WTC11 (cell line): Measurements from ENCODE around the gene DAAM2. TPM values are rescaled to one million over a fixed set of nuclear protein-coding genes. Genes with fewer than 3 reads are reported as not detected.

Experiments
- ATAC-seq: fragments of 200-7000 bp; cut with Tn5 transposase; 2 replicates; pipeline ENCODE4 v1.10.0; 2021; ENCODE audit warnings: mild to moderate bottlenecking, moderate library complexity
- CTCF ChIA-PET: fragments of 300-600 bp; sonication (Branson Sonifier 250); formaldehyde crosslinking; loops from one replicate; lab custom pipeline; 2021; ENCODE audit warnings: antibody characterized with exemption; lab: Charles Lee
- POLR2A ChIA-PET: fragments of 350-600 bp; sonication (Branson Sonifier 250); formaldehyde crosslinking; loops from one replicate; lab custom pipeline; 2021; ENCODE audit warnings: antibody characterized with exemption; lab: Charles Lee
- DNase-seq: peaks from one replicate; pipeline ENCODE4 v3.0.0; 2021; ENCODE audit warnings: low spot score
- H3K27ac Mint-ChIP-seq: 2 replicates; pipeline ENCODE4 v1.8.0; 2021; ENCODE audit warnings: mixed read lengths
- H3K27me3 Mint-ChIP-seq: 2 replicates; pipeline ENCODE4 v1.8.0; 2021; ENCODE audit warnings: low read depth, mild to moderate bottlenecking, moderate library complexity, mixed read lengths
- H3K36me3 Mint-ChIP-seq: 2 replicates; pipeline ENCODE4 v1.8.0; 2021; ENCODE audit warnings: mixed read lengths
- H3K4me1 Mint-ChIP-seq: 2 replicates; pipeline ENCODE4 v1.8.0; 2022; ENCODE audit warnings: mixed read lengths
- H3K4me3 Mint-ChIP-seq: 2 replicates; pipeline ENCODE4 v1.8.0; 2021; ENCODE audit warnings: mild to moderate bottlenecking, moderate library complexity, mixed read lengths
- H3K9me3 Mint-ChIP-seq: 2 replicates; pipeline ENCODE4 v1.8.0; 2021; ENCODE audit warnings: mixed read lengths
- ESRRA ChIP-seq: sonication (generic); formaldehyde crosslinking; IDR thresholded peaks from 2 replicates; pipeline ENCODE4 v1.8.1; 2022; ENCODE audit warnings: mild to moderate bottlenecking, missing genetic modification reagents, borderline replicate concordance
- ETV6 ChIP-seq: sonication (generic); formaldehyde crosslinking; IDR thresholded peaks from 2 replicates; pipeline ENCODE4 v1.8.1; 2022; ENCODE audit warnings: mild to moderate bottlenecking, missing genetic modification reagents
- FOXJ3 ChIP-seq: sonication (generic); formaldehyde crosslinking; IDR thresholded peaks from 2 replicates; pipeline ENCODE4 v1.9.0; 2021; ENCODE audit warnings: missing genetic modification reagents, mild to moderate bottlenecking, borderline replicate concordance
- GABPB1 ChIP-seq: sonication (generic); formaldehyde crosslinking; IDR thresholded peaks from 2 replicates; pipeline ENCODE4 v1.8.1; 2023; ENCODE audit warnings: mild to moderate bottlenecking, missing genetic modification reagents
- IRF2 ChIP-seq: sonication (generic); formaldehyde crosslinking; IDR thresholded peaks from 2 replicates; pipeline ENCODE4 v1.8.0; 2022; ENCODE audit warnings: low read depth, missing genetic modification reagents, borderline replicate concordance
- JUN ChIP-seq: sonication (generic); formaldehyde crosslinking; IDR thresholded peaks from 2 replicates; pipeline ENCODE4 v1.8.0; 2023; ENCODE audit warnings: mild to moderate bottlenecking, missing genetic modification reagents
- NFE2L1 ChIP-seq: sonication (generic); formaldehyde crosslinking; IDR thresholded peaks from 2 replicates; pipeline ENCODE4 v1.8.1; 2023; ENCODE audit warnings: missing genetic modification reagents
- NFYB ChIP-seq: sonication (generic); formaldehyde crosslinking; conservative IDR thresholded peaks from 2 replicates; pipeline ENCODE4 v1.8.0; 2022; ENCODE audit warnings: low read depth, missing genetic modification reagents
- OVOL2 ChIP-seq: fragments of 250-450 bp; sonication (Bioruptor Pico); IDR thresholded peaks from 2 replicates; pipeline ENCODE4 v1.9.0; 2021; ENCODE audit warnings: mild to moderate bottlenecking, borderline replicate concordance
- PRRX2 ChIP-seq: fragments of 250-450 bp; sonication (Bioruptor Pico); IDR thresholded peaks from 2 replicates; pipeline ENCODE4 v1.8.0; 2021; ENCODE audit warnings: mild to moderate bottlenecking
- RELA ChIP-seq: sonication (generic); formaldehyde crosslinking; IDR thresholded peaks from 2 replicates; pipeline ENCODE4 v1.8.1; 2022; ENCODE audit warnings: missing genetic modification reagents, mild to moderate bottlenecking, borderline replicate concordance
- RORB ChIP-seq: fragments of 250-450 bp; sonication (Bioruptor Pico); IDR thresholded peaks from 2 replicates; pipeline ENCODE4 v1.9.0; 2021; ENCODE audit warnings: mild to moderate bottlenecking
- SMAD3 ChIP-seq: sonication (generic); formaldehyde crosslinking; IDR thresholded peaks from 2 replicates; pipeline ENCODE4 v1.8.0; 2022; ENCODE audit warnings: missing genetic modification reagents, mild to moderate bottlenecking, borderline replicate concordance
- ZNF263 ChIP-seq: sonication (generic); formaldehyde crosslinking; IDR thresholded peaks from 2 replicates; pipeline ENCODE4 v1.8.1; 2022; ENCODE audit warnings: low read depth, mild to moderate bottlenecking, moderate library complexity, missing genetic modification reagents
- ZNF671 ChIP-seq: fragments of 250-450 bp; sonication (Bioruptor Pico); IDR thresholded peaks from 2 replicates; pipeline ENCODE4 v1.8.0; 2021; ENCODE audit warnings: mild to moderate bottlenecking
- total RNA-seq: library from RNA; stranded (reverse); gene quantifications from 3 replicates; pipeline ENCODE4 v1.2.3, GENCODE V29; 2021
- TF ChIP-seq, protein P1 (sequence below): fragments of 250-450 bp; sonication (Bioruptor Pico); IDR thresholded peaks from 2 replicates; pipeline ENCODE4 v1.9.0; 2021; ENCODE audit warnings: mild to moderate bottlenecking
- TF ChIP-seq, protein P2 (sequence below): sonication (generic); formaldehyde crosslinking; IDR thresholded peaks from 2 replicates; pipeline ENCODE4 v1.8.0; 2022; ENCODE audit warnings: mild to moderate bottlenecking, missing genetic modification reagents
- TF ChIP-seq, protein P3 (sequence below): sonication (generic); formaldehyde crosslinking; IDR thresholded peaks from 2 replicates; pipeline ENCODE4 v1.8.1; 2023; ENCODE audit warnings: mild to moderate bottlenecking, missing genetic modification reagents
- TF ChIP-seq, protein P4 (sequence below): fragments of 200-600 bp; IDR thresholded peaks from 2 replicates; pipeline ENCODE4 v1.8.0; 2022; ENCODE audit warnings: antibody characterized with exemption
- TF ChIP-seq, protein P5 (sequence below): sonication (generic); formaldehyde crosslinking; IDR thresholded peaks from 2 replicates; pipeline ENCODE4 v1.8.1; 2023; ENCODE audit warnings: mild to moderate bottlenecking, missing genetic modification reagents
- TF ChIP-seq, protein P6 (sequence below): sonication (generic); formaldehyde crosslinking; IDR thresholded peaks from 2 replicates; pipeline ENCODE4 v1.8.1; 2023; ENCODE audit warnings: mild to moderate bottlenecking, missing genetic modification reagents, moderate library complexity
- TF ChIP-seq, protein P7 (sequence below): sonication (generic); formaldehyde crosslinking; IDR thresholded peaks from 2 replicates; pipeline ENCODE4 v1.8.1; 2023; ENCODE audit warnings: mild to moderate bottlenecking, missing genetic modification reagents, moderate library complexity
- TF ChIP-seq, protein P8 (sequence below): sonication (generic); formaldehyde crosslinking; IDR thresholded peaks from 2 replicates; pipeline ENCODE4 v1.8.1; 2023; ENCODE audit warnings: mild to moderate bottlenecking, moderate library complexity, missing genetic modification reagents

Gene DAAM2
- total RNA-seq, 1 experiment from 2014 or later: 2.0 TPM

DNA sequence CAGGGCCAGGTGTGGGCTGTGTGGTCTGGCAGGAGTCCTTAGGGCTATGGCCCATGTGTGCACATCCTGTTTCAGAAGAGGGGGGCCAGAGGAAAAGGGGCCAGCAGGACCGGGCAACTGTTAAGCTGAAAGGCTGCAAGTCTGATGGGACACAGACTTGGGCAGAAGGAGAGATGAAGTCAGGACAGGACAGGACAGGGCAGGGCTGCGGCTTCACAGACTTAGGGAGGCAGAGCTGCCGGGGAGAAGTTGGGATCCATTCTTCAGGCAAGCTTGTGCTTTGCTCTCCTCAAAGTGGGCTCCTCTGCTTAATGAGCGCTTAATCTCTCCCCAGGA, 113.4 kb downstream of the DAAM2 start:
- POLR2A ChIA-PET: no interaction called here
- Mint-ChIP-seq H3K36me3 (peaks cover 26% of the 10 kb centered on the region), H3K27me3 (no peaks in the 10 kb centered on the region; the same call in 1 of the 2 replicates), H3K27ac (no peak overlapping the region), H3K4me3 (no peak overlapping the region), H3K4me1 (no peaks in the 10 kb centered on the region), H3K9me3 (no peaks in the 10 kb centered on the region)
- CTCF ChIA-PET: interaction anchor here (1.4 to 1.5 kb wide), 4 partner anchors 10 to 42 kb away, joined by 3 to 4 read pairs (median 4); no protein-coding TSS in a partner anchor
- ATAC-seq (no peak), DNase-seq (no peak)
- TF ChIP-seq, protein P1, sequence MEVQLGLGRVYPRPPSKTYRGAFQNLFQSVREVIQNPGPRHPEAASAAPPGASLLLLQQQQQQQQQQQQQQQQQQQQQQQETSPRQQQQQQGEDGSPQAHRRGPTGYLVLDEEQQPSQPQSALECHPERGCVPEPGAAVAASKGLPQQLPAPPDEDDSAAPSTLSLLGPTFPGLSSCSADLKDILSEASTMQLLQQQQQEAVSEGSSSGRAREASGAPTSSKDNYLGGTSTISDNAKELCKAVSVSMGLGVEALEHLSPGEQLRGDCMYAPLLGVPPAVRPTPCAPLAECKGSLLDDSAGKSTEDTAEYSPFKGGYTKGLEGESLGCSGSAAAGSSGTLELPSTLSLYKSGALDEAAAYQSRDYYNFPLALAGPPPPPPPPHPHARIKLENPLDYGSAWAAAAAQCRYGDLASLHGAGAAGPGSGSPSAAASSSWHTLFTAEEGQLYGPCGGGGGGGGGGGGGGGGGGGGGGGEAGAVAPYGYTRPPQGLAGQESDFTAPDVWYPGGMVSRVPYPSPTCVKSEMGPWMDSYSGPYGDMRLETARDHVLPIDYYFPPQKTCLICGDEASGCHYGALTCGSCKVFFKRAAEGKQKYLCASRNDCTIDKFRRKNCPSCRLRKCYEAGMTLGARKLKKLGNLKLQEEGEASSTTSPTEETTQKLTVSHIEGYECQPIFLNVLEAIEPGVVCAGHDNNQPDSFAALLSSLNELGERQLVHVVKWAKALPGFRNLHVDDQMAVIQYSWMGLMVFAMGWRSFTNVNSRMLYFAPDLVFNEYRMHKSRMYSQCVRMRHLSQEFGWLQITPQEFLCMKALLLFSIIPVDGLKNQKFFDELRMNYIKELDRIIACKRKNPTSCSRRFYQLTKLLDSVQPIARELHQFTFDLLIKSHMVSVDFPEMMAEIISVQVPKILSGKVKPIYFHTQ (CRISPR knock-in tag): no peak
- TF ChIP-seq JUN (CRISPR knock-in tag): no peak
- no peak for TF ChIP-seq NFE2L1 (CRISPR knock-in tag)
- TF ChIP-seq PRRX2 (CRISPR knock-in tag): no peak
- TF ChIP-seq RELA (CRISPR knock-in tag): no peak
- TF ChIP-seq NFYB (CRISPR knock-in tag): no peak

DNA sequence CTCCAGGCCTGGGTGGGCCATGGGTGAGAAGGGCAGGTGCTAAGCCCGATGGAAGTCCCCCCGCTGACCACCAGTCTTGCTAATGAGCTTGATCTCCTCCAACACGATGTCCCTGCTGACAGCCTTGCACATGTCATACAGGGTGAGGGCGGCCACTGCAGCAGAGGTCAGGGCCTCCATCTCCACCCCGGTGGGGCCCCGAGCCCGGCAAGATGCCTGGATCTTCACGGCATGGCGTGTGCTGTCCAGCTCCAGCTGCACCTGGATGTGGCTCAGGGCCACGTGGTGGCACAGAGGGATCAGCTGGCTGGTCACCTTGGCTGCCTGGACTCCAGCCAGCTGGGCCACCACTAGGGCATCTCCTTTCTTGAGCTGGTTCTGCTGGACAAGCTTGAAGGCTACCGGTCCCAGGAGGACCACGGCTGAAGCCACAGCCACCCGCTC, 114.2 kb downstream of the DAAM2 start:
- TF ChIP-seq, protein P2, sequence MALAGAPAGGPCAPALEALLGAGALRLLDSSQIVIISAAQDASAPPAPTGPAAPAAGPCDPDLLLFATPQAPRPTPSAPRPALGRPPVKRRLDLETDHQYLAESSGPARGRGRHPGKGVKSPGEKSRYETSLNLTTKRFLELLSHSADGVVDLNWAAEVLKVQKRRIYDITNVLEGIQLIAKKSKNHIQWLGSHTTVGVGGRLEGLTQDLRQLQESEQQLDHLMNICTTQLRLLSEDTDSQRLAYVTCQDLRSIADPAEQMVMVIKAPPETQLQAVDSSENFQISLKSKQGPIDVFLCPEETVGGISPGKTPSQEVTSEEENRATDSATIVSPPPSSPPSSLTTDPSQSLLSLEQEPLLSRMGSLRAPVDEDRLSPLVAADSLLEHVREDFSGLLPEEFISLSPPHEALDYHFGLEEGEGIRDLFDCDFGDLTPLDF (CRISPR knock-in tag): no peak
- TF ChIP-seq ESRRA (CRISPR knock-in tag) (no peak), RORB (no peak), ZNF671 (CRISPR knock-in tag) (no peak), FOXJ3 (CRISPR knock-in tag) (no peak), ZNF263 (CRISPR knock-in tag) (no peak), SMAD3 (CRISPR knock-in tag) (no peak), GABPB1 (CRISPR knock-in tag) (no peak), IRF2 (CRISPR knock-in tag) (no peak), OVOL2 (CRISPR knock-in tag) (no peak), ETV6 (CRISPR knock-in tag) (no peak)
- TF ChIP-seq, protein P3, sequence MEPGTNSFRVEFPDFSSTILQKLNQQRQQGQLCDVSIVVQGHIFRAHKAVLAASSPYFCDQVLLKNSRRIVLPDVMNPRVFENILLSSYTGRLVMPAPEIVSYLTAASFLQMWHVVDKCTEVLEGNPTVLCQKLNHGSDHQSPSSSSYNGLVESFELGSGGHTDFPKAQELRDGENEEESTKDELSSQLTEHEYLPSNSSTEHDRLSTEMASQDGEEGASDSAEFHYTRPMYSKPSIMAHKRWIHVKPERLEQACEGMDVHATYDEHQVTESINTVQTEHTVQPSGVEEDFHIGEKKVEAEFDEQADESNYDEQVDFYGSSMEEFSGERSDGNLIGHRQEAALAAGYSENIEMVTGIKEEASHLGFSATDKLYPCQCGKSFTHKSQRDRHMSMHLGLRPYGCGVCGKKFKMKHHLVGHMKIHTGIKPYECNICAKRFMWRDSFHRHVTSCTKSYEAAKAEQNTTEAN (CRISPR knock-in tag): no peak
- TF ChIP-seq, protein P4, sequence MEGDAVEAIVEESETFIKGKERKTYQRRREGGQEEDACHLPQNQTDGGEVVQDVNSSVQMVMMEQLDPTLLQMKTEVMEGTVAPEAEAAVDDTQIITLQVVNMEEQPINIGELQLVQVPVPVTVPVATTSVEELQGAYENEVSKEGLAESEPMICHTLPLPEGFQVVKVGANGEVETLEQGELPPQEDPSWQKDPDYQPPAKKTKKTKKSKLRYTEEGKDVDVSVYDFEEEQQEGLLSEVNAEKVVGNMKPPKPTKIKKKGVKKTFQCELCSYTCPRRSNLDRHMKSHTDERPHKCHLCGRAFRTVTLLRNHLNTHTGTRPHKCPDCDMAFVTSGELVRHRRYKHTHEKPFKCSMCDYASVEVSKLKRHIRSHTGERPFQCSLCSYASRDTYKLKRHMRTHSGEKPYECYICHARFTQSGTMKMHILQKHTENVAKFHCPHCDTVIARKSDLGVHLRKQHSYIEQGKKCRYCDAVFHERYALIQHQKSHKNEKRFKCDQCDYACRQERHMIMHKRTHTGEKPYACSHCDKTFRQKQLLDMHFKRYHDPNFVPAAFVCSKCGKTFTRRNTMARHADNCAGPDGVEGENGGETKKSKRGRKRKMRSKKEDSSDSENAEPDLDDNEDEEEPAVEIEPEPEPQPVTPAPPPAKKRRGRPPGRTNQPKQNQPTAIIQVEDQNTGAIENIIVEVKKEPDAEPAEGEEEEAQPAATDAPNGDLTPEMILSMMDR: no peak
- TF ChIP-seq, protein P5, sequence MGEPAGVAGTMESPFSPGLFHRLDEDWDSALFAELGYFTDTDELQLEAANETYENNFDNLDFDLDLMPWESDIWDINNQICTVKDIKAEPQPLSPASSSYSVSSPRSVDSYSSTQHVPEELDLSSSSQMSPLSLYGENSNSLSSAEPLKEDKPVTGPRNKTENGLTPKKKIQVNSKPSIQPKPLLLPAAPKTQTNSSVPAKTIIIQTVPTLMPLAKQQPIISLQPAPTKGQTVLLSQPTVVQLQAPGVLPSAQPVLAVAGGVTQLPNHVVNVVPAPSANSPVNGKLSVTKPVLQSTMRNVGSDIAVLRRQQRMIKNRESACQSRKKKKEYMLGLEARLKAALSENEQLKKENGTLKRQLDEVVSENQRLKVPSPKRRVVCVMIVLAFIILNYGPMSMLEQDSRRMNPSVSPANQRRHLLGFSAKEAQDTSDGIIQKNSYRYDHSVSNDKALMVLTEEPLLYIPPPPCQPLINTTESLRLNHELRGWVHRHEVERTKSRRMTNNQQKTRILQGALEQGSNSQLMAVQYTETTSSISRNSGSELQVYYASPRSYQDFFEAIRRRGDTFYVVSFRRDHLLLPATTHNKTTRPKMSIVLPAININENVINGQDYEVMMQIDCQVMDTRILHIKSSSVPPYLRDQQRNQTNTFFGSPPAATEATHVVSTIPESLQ (CRISPR knock-in tag): no peak
- TF ChIP-seq, protein P6, sequence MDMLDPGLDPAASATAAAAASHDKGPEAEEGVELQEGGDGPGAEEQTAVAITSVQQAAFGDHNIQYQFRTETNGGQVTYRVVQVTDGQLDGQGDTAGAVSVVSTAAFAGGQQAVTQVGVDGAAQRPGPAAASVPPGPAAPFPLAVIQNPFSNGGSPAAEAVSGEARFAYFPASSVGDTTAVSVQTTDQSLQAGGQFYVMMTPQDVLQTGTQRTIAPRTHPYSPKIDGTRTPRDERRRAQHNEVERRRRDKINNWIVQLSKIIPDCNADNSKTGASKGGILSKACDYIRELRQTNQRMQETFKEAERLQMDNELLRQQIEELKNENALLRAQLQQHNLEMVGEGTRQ (CRISPR knock-in tag): no peak
- TF ChIP-seq, protein P7, sequence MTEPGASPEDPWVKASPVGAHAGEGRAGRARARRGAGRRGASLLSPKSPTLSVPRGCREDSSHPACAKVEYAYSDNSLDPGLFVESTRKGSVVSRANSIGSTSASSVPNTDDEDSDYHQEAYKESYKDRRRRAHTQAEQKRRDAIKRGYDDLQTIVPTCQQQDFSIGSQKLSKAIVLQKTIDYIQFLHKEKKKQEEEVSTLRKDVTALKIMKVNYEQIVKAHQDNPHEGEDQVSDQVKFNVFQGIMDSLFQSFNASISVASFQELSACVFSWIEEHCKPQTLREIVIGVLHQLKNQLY (CRISPR knock-in tag): no peak
- TF ChIP-seq, protein P8, sequence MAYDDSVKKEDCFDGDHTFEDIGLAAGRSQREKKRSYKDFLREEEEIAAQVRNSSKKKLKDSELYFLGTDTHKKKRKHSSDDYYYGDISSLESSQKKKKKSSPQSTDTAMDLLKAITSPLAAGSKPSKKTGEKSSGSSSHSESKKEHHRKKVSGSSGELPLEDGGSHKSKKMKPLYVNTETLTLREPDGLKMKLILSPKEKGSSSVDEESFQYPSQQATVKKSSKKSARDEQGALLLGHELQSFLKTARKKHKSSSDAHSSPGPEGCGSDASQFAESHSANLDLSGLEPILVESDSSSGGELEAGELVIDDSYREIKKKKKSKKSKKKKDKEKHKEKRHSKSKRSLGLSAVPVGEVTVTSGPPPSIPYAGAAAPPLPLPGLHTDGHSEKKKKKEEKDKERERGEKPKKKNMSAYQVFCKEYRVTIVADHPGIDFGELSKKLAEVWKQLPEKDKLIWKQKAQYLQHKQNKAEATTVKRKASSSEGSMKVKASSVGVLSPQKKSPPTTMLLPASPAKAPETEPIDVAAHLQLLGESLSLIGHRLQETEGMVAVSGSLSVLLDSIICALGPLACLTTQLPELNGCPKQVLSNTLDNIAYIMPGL: no peak
- TF ChIP-seq, all 79 proteins: peak for 0
- H3K9me3 Mint-ChIP-seq: no peaks in the 10 kb centered on the region
- H3K27ac Mint-ChIP-seq: no peak overlapping the region
- H3K27me3 Mint-ChIP-seq: no peaks in the 10 kb centered on the region; the same call in 1 of the 2 replicates
- ATAC-seq: no peak
- DNase-seq: no peak
- H3K36me3 Mint-ChIP-seq: peaks cover 26% of the 10 kb centered on the region
- CTCF ChIA-PET: interaction anchor here (1.4 kb wide), 1 partner anchor 41 kb away, joined by 4 read pairs; no protein-coding TSS in a partner anchor
- H3K4me3 Mint-ChIP-seq: no peak overlapping the region
- H3K4me1 Mint-ChIP-seq: no peaks in the 10 kb centered on the region
- POLR2A ChIA-PET: no interaction called here
